HEK293T (cell line): ENCODE measurements around the gene SIMC1.

Source experiments
- CTCF ChIA-PET: fragments of 350-600 bp; formaldehyde crosslinking; extraction: SDS; loops from one replicate; lab custom pipeline; 2021; ENCODE audit warnings: antibody characterized with exemption, inconsistent platforms; lab: Yijun Ruan, JAX
- POLR2A ChIA-PET: fragments of 350-600 bp; formaldehyde crosslinking; extraction: SDS; loops from one replicate; lab custom pipeline; 2020; ENCODE audit warnings: antibody characterized with exemption, inconsistent platforms; lab: Yijun Ruan, JAX
- DNase-seq: peaks from one replicate; pipeline ENCODE4 v3.0.0; 2012; ENCODE audit warnings: mixed read lengths; ENCODE audit errors: extremely low spot score
- ARNT ChIP-seq: fragments of 450-650 bp; IDR thresholded peaks from 2 replicates; pipeline ENCODE4 v1.6.1; 2017; ENCODE audit warnings: mild to moderate bottlenecking
- BHLHE40 ChIP-seq: fragments of 450-650 bp; IDR thresholded peaks from 2 replicates; pipeline ENCODE4 v1.6.1; 2016; ENCODE audit warnings: mild to moderate bottlenecking, moderate library complexity, borderline replicate concordance
- CTBP1 ChIP-seq: fragments of 450-650 bp; IDR thresholded peaks from 2 replicates; pipeline ENCODE4 v1.6.1; 2016; ENCODE audit warnings: borderline replicate concordance
- ELF4 ChIP-seq: fragments of 450-650 bp; IDR thresholded peaks from 2 replicates; pipeline ENCODE4 v1.6.1; 2017; ENCODE audit warnings: antibody characterized with exemption
- FOXA1 ChIP-seq: fragments of 450-650 bp; IDR thresholded peaks from 2 replicates; pipeline ENCODE4 v1.6.1; 2016; ENCODE audit warnings: mild to moderate bottlenecking
- FOXK2 ChIP-seq: fragments of 450-650 bp; IDR thresholded peaks from 2 replicates; pipeline ENCODE4 v1.6.1; 2016; ENCODE audit warnings: mild to moderate bottlenecking
- FOXM1 ChIP-seq: fragments of 450-650 bp; IDR thresholded peaks from 2 replicates; pipeline ENCODE4 v1.6.1; 2017; ENCODE audit warnings: mild to moderate bottlenecking, borderline replicate concordance
- HDGF ChIP-seq: fragments of 450-650 bp; IDR thresholded peaks from 2 replicates; pipeline ENCODE4 v1.6.1; 2017; ENCODE audit warnings: antibody characterized with exemption, borderline replicate concordance
- L3MBTL2 ChIP-seq: fragments of 450-650 bp; conservative IDR thresholded peaks from 2 replicates; pipeline ENCODE4 v1.6.1; 2016; ENCODE audit warnings: mild to moderate bottlenecking
- LEF1 ChIP-seq: fragments of 450-650 bp; IDR thresholded peaks from 2 replicates; pipeline ENCODE4 v1.6.1; 2017; ENCODE audit warnings: mild to moderate bottlenecking, borderline replicate concordance
- NFRKB ChIP-seq: fragments of 450-650 bp; IDR thresholded peaks from 2 replicates; pipeline ENCODE4 v1.6.1; 2016; ENCODE audit warnings: mild to moderate bottlenecking, moderate library complexity
- PKNOX1 ChIP-seq: fragments of 450-650 bp; IDR thresholded peaks from 2 replicates; pipeline ENCODE4 v1.6.1; 2016
- SP1 ChIP-seq: fragments of 450-650 bp; IDR thresholded peaks from 2 replicates; pipeline ENCODE4 v1.6.1; 2017
- SUZ12 ChIP-seq: fragments of 450-650 bp; IDR thresholded peaks from 2 replicates; pipeline ENCODE4 v1.6.1; 2016; ENCODE audit warnings: mild to moderate bottlenecking
- TARDBP ChIP-seq: fragments of 450-650 bp; IDR thresholded peaks from 2 replicates; pipeline ENCODE4 v1.6.1; 2016
- ZNF384 ChIP-seq: fragments of 450-650 bp; IDR thresholded peaks from 2 replicates; pipeline ENCODE4 v1.6.1; 2016

The SIMC1 gene

GRCh38 chr5:176359658-176360057, 121.4 kb downstream of the SIMC1 start:
- TF ChIP-seq LEF1 (no peak), TARDBP (no peak), BHLHE40 (no peak), CTBP1 (no peak), ELF4 (no peak), ARNT (no peak), SUZ12 (no peak), L3MBTL2 (no peak), SP1 (no peak), FOXK2 (no peak)
- DNase-seq: no peak
- CTCF ChIA-PET: no interaction called here
- POLR2A ChIA-PET: interaction anchor here (1.3 to 3.7 kb wide), 3 partner anchors 9 to 29 kb away, joined by 3 to 22 read pairs (median 7); partner anchors contain the start of genes HIGD2A and NOP16

- POLR2A ChIA-PET: interaction anchor here (0.7 to 3.7 kb wide), 8 partner anchors 8 to 183 kb away, joined by 3 to 22 read pairs (median 6); partner anchors contain the start of genes CLTB, HIGD2A and NOP16
- DNase-seq: peak; percentile 44
- TF ChIP-seq FOXA1 (no peak), FOXM1 (no peak), LEF1 (no peak), PKNOX1 (no peak), FOXK2 (no peak), TARDBP (no peak), BHLHE40 (no peak), SP1 (no peak), L3MBTL2 (no peak), CTBP1 (no peak), ELF4 (no peak), NFRKB (no peak), SUZ12 (no peak), ZNF384 (no peak), ARNT (no peak), HDGF (no peak)
- CTCF ChIA-PET: interaction anchor here (1.7 kb wide), 1 partner anchor 177 kb away, joined by 4 read pairs; no protein-coding TSS in a partner anchor
Observed at GRCh38 chr5:176360894-176361436, 122.7 kb downstream of the SIMC1 start.

GRCh38 chr5:176361437-176362232, 123.4 kb downstream of the SIMC1 start, which contains the start of gene KIAA1191:
Gene KIAA1191, minus strand, starts transcription at chr5:176361764. Its CDS starts 2,256 bp downstream, at chr5:176359508.
- peak; percentile 95 for DNase-seq
- TF ChIP-seq BHLHE40: no peak
- 0 out of 2 replicates have a peak, but pooled peaks have one; percentile 38 for TF ChIP-seq L3MBTL2
- peak; percentile 71; the same call in 1 of the 2 replicates for TF ChIP-seq TARDBP
- peak; percentile 62 for TF ChIP-seq ELF4
- TF ChIP-seq FOXK2: no peak
- TF ChIP-seq NFRKB: no peak
- CTCF ChIA-PET: interaction anchor here (1.7 kb wide), 1 partner anchor 176 kb away, joined by 4 read pairs; no protein-coding TSS in a partner anchor
- POLR2A ChIA-PET: interaction anchor here (0.6 to 3.7 kb wide), 8 partner anchors 8 to 195 kb away, joined by 3 to 22 read pairs (median 4); partner anchors contain the start of genes CLTB, HIGD2A and NOP16

GRCh38 chr5:176362233-176362490, 123.9 kb downstream of the SIMC1 start:
- no peak for DNase-seq
- ChIA-PET POLR2A (interaction anchor here (0.6 to 3.7 kb wide), 4 partner anchors 9 to 194 kb away, joined by 3 to 22 read pairs (median 8); partner anchors contain the start of genes HIGD2A and NOP16), CTCF (interaction anchor here (1.7 kb wide), 1 partner anchor 176 kb away, joined by 4 read pairs; no protein-coding TSS in a partner anchor)
- no peak for TF ChIP-seq BHLHE40
- no peak for TF ChIP-seq SP1
- TF ChIP-seq NFRKB: no peak
- no peak for TF ChIP-seq TARDBP
- TF ChIP-seq FOXA1: no peak
- TF ChIP-seq HDGF: no peak
- no peak for TF ChIP-seq FOXK2

- DNase-seq: no peak
- ChIA-PET CTCF (no interaction called here), POLR2A (no interaction called here)
- TF ChIP-seq FOXK2: no peak
- no peak for TF ChIP-seq FOXA1
- TF ChIP-seq L3MBTL2: 0 out of 2 replicates have a peak, but pooled peaks have one; percentile 33
Observed at GRCh38 chr5:176364765-176365350, 126.6 kb downstream of the SIMC1 start.

GRCh38 chr5:176365351-176366231, 127.4 kb downstream of the SIMC1 start, which contains the start of gene ARL10:
Gene ARL10, plus strand, starts transcription at chr5:176365487. Its CDS starts 77 bp downstream, at chr5:176365564.
- CTCF ChIA-PET: no interaction called here
- POLR2A ChIA-PET: interaction anchor here (1.1 kb wide), 1 partner anchor 23 kb away, joined by 6 read pairs; the partner anchor contains the start of genes HIGD2A and NOP16
- peak; percentile 77 for DNase-seq
- TF ChIP-seq L3MBTL2 (peak; percentile 69), SP1 (no peak)
